Trophoblast cell (in vitro differentiated cells and primary cell): Measurements from ENCODE around the gene FN1.

ENCODE experiments used
- DNase-seq, 2 donors: peaks; one replicate each; pipeline ENCODE4 v3.0.0-alpha.2; 2016
- H2AFZ ChIP-seq: 2 replicates; pipeline ENCODE4 v1.6.1; 2013; ENCODE audit warnings: low read length, moderate library complexity, mild to moderate bottlenecking; ENCODE audit not compliant: insufficient read depth, poor library complexity
- H2AK5ac ChIP-seq: 2 replicates; pipeline ENCODE4 v1.6.1; 2013; ENCODE audit warnings: mild to moderate bottlenecking, low read length
- H2BK120ac ChIP-seq: 2 replicates; pipeline ENCODE4 v1.6.1; 2013; ENCODE audit warnings: low read length, mild to moderate bottlenecking, moderate library complexity; ENCODE audit not compliant: insufficient read depth, poor library complexity
- H2BK12ac ChIP-seq: 2 replicates; pipeline ENCODE4 v1.6.1; 2013; ENCODE audit warnings: mild to moderate bottlenecking, low read length, moderate library complexity
- H2BK5ac ChIP-seq: 2 replicates; pipeline ENCODE4 v1.6.1; 2013; ENCODE audit warnings: low read length, low read depth, moderate library complexity, mild to moderate bottlenecking; ENCODE audit not compliant: poor library complexity
- H3K14ac ChIP-seq: 2 replicates; pipeline ENCODE4 v1.6.1; 2013; ENCODE audit warnings: mild to moderate bottlenecking, low read length
- H3K18ac ChIP-seq: 2 replicates; pipeline ENCODE4 v1.6.1; 2013; ENCODE audit warnings: mild to moderate bottlenecking, low read length
- H3K23ac ChIP-seq: 2 replicates; pipeline ENCODE4 v1.6.1; 2013; ENCODE audit warnings: low read length
- H3K27ac ChIP-seq: 2 replicates; pipeline ENCODE4 v1.5.1; 2013; ENCODE audit warnings: low read depth, mild to moderate bottlenecking, inconsistent platforms, low read length, moderate library complexity
- H3K27me3 ChIP-seq: 2 replicates; pipeline ENCODE4 v1.6.1; 2013; ENCODE audit warnings: inconsistent platforms, mild to moderate bottlenecking, low read length, moderate library complexity; ENCODE audit not compliant: insufficient read depth
- H3K36me3 ChIP-seq, 2 experiments: 1 replicate in 1 of 2; 2 replicates in 1 of 2; pipeline ENCODE4 v1.6.1; 2013; ENCODE audit warnings: low read length in 2 of 2, mild to moderate bottlenecking in 2 of 2, moderate library complexity in 1 of 2; ENCODE audit not compliant: insufficient read depth in 2 of 2, control insufficient read depth in 1 of 2
- H3K4ac ChIP-seq: 2 replicates; pipeline ENCODE4 v1.6.1; 2013; ENCODE audit warnings: low read depth, mild to moderate bottlenecking, low read length, moderate library complexity
- H3K4me1 ChIP-seq, 2 experiments: 1 replicate in 1 of 2; 2 replicates in 1 of 2; pipeline ENCODE4 v1.6.1; 2013; ENCODE audit warnings: low read length in 2 of 2, mild to moderate bottlenecking in 2 of 2, moderate library complexity in 1 of 2; ENCODE audit not compliant: insufficient read depth in 2 of 2, control insufficient read depth in 1 of 2
- H3K4me2 ChIP-seq: 2 replicates; pipeline ENCODE4 v1.6.1; 2013; ENCODE audit warnings: inconsistent platforms, mild to moderate bottlenecking, low read length, moderate library complexity
- H3K4me3 ChIP-seq: 2 replicates; pipeline ENCODE4 v1.5.1; 2013; ENCODE audit warnings: mild to moderate bottlenecking, low read depth, low read length, inconsistent platforms
- H3K79me1 ChIP-seq: one replicate; pipeline ENCODE4 v1.6.1; 2013; ENCODE audit warnings: low read length
- H3K79me2 ChIP-seq: 2 replicates; pipeline ENCODE4 v1.6.1; 2013; ENCODE audit warnings: low read length, mild to moderate bottlenecking; ENCODE audit not compliant: control insufficient read depth, insufficient read depth, poor library complexity
- H3K9ac ChIP-seq: 2 replicates; pipeline ENCODE4 v1.6.1; 2013; ENCODE audit warnings: mild to moderate bottlenecking, low read length
- H3K9me3 ChIP-seq: 2 replicates; pipeline ENCODE4 v1.6.1; 2013; ENCODE audit warnings: low read depth, mild to moderate bottlenecking, control low read depth, inconsistent platforms, low read length; ENCODE audit not compliant: insufficient read depth
- H4K12ac ChIP-seq: 2 replicates; pipeline ENCODE4 v1.6.1; 2013; ENCODE audit warnings: low read depth, mild to moderate bottlenecking, low read length, moderate library complexity
- H4K8ac ChIP-seq: 2 replicates; pipeline ENCODE4 v1.6.1; 2013; ENCODE audit warnings: low read depth, mild to moderate bottlenecking, low read length, moderate library complexity
- H4K91ac ChIP-seq: one replicate; pipeline ENCODE4 v1.6.1; 2013; ENCODE audit warnings: low read depth, mild to moderate bottlenecking, low read length, moderate library complexity
- WGBS: extraction: QIAGEN DNeasy Blood & Tissue Kit; methylation state at CpG from one replicate; pipeline ENCODE4 v1.1.7; 2013; ENCODE audit warnings: missing lambda C conversion rate; ENCODE audit not compliant: insufficient read length, insufficient coverage; ENCODE audit errors: extremely low coverage; 5-methylcytosine and 5-hydroxymethylcytosine counted together

The FN1 gene

DNA sequence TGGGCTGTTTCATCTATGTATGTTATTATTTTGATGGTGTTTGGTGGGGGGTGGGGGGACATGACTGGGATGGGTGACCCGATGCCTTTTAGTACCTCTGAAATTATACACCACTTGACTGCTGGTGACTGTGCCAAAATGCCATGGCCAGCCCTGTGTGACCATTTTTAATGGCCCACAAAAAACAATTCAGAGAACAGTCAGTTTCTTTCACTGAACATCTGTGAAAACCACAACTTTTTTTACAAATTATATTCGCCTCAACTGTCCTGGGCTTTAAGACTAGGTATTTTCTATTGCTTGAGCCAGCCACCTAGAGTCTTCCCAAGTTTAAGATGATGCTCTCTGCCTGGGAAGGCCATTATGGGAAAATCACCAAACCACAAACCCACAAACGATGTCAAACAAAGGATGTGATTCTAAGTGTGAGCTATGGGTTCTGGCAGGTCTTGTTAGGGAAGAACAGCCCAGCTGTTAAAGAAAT, 33.9 kb downstream of the FN1 start:
- Histone ChIP-seq H3K79me1 (no peaks in the 10 kb centered on the region), H3K4me1 (no peaks in the 10 kb centered on the region)

GRCh38 chr2:215399067-215399716, 36.7 kb downstream of the FN1 start:
- no peaks in the 10 kb centered on the region for H3K4me1 ChIP-seq
- no CpG with 5 or more reads among the region's 3 CpGs for WGBS
- no peak for DNase-seq

More for the DNA sequence above, 33.9 kb downstream of the FN1 start:
- H3K9me3 ChIP-seq: no peaks in the 10 kb centered on the region
- no peak overlapping the region for H3K14ac ChIP-seq
- no peak overlapping the region for H2AK5ac ChIP-seq
- H3K79me2 ChIP-seq: no peaks in the 10 kb centered on the region
- no peaks in the 10 kb centered on the region for H3K27me3 ChIP-seq
- no peak overlapping the region for H2BK12ac ChIP-seq
- H3K4ac ChIP-seq: no peak overlapping the region
- H3K23ac ChIP-seq: no peak overlapping the region
- no peak for DNase-seq
- no peak overlapping the region for H4K8ac ChIP-seq
- H2BK5ac ChIP-seq: no peak overlapping the region
- no peak overlapping the region for H3K4me2 ChIP-seq
- H3K9ac ChIP-seq: no peak overlapping the region
- WGBS: no CpG with 5 or more reads among the region's 3 CpGs
- H3K4me3 ChIP-seq: no peak overlapping the region
- no peak overlapping the region for H4K12ac ChIP-seq
- no peak overlapping the region for H3K18ac ChIP-seq
- H2BK120ac ChIP-seq: no peak overlapping the region
- no peak overlapping the region for H4K91ac ChIP-seq
- no peak overlapping the region for H3K27ac ChIP-seq
- no peak overlapping the region for H2AFZ ChIP-seq
- H3K36me3 ChIP-seq: peaks cover 28 to 52% of the 10 kb centered on the region in 2 experiments

DNA sequence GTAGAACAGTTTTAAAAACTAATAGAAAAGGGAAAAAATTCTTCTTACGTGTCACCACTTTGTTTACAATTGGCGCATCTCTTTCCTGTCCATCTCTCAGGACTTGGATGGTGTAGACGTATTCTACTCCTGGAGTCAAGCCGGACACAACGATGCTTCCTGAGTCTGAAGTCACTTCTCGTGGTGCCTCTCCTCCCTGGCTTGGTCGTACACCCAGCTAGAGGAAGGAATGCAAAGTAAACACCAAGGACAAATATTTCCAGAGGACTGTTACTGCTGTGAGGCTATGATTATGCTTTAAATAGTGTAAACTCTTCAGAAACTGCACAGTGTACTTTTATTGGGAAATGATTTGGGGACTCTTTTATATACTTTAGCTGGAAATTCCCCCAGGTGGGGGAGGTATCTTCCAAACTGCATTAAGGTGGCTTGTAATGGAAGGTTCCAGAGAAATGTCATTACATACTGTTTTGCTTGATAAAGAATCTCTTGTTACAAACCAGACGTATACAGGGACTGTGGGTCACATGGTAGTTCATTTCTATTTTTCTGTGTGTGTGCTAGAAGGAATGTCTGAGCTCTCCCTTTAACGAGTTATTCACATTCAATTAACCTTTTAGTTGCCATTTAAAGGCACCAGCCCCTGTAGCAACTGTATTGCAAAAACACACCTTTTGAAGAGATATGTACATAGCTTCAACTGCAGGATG, 38.1 kb downstream of the FN1 start:
- Histone ChIP-seq H3K18ac (no peak overlapping the region), H4K8ac (no peak overlapping the region), H2BK120ac (no peak overlapping the region), H3K9me3 (no peaks in the 10 kb centered on the region), H3K4me2 (no peak overlapping the region), H3K27ac (no peak overlapping the region), H3K36me3 (peaks cover 30 to 57% of the 10 kb centered on the region in 2 experiments), H2BK12ac (no peak overlapping the region), H3K27me3 (no peaks in the 10 kb centered on the region), H4K12ac (no peak overlapping the region), H2AFZ (no peak overlapping the region), H2AK5ac (no peak overlapping the region), H3K14ac (no peak overlapping the region), H4K91ac (no peak overlapping the region), H3K9ac (no peak overlapping the region), H3K79me1 (no peaks in the 10 kb centered on the region), H2BK5ac (no peak overlapping the region), H3K4me3 (no peak overlapping the region), H3K4me1 (no peaks in the 10 kb centered on the region), H3K23ac (no peak overlapping the region), H3K4ac (no peak overlapping the region), H3K79me2 (no peaks in the 10 kb centered on the region)
- WGBS: no CpG with 5 or more reads among the region's 9 CpGs
- peak in 1 of 2 donors; percentile 59 for DNase-seq

More at GRCh38 chr2:215399067-215399716, 36.7 kb downstream of the FN1 start:
- Histone ChIP-seq H4K12ac (no peak overlapping the region), H4K8ac (no peak overlapping the region), H3K14ac (no peak overlapping the region), H3K27me3 (no peaks in the 10 kb centered on the region), H3K79me1 (no peaks in the 10 kb centered on the region), H2BK120ac (no peak overlapping the region), H3K79me2 (no peaks in the 10 kb centered on the region), H3K9ac (no peak overlapping the region), H2AK5ac (no peak overlapping the region), H3K4me3 (no peak overlapping the region), H3K9me3 (no peaks in the 10 kb centered on the region), H2AFZ (no peak overlapping the region), H2BK12ac (no peak overlapping the region), H3K27ac (no peak overlapping the region), H3K23ac (no peak overlapping the region), H3K4me2 (no peak overlapping the region), H3K18ac (no peak overlapping the region), H4K91ac (no peak overlapping the region), H2BK5ac (no peak overlapping the region), H3K4ac (no peak overlapping the region), H3K36me3 (peaks cover 26 to 52% of the 10 kb centered on the region in 2 experiments)

DNA sequence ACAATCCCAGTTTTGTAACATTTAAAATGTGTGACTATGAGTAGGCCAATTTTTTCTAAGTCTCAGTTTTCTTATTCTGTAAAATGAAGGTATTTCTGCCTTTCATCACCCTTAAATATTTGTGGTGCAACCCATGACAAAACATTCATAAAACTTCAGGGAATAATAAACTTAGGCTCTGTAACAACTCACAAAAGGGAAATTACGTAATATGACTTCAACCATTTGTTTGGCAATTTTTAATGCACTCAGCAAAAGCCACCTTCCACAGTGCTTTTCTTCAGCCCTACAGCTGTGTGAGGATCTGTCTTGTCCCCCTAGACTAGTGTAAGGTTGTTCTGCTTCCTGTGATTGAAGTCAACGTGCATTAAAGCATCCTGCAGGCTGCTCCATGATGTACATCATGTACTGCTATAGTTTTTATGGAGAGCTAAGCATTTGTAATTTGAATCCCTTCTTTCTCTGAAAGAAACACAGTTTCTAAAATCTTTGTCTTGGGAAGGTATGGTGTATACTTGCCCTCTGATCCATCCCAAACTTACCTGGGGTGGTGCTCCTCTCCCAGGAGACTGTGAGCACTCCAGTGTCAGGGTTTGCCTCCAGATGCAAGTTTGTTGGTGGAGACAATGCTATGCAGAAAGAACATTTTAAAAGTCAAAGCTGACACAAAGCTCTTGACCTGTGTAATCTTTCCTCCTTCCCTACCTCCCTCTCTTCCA, 39.1 kb downstream of the FN1 start:
- no CpG with 5 or more reads among the region's 2 CpGs for WGBS
- Histone ChIP-seq H3K23ac (no peak overlapping the region), H3K4me1 (no peaks in the 10 kb centered on the region), H3K9me3 (no peaks in the 10 kb centered on the region), H3K79me2 (no peaks in the 10 kb centered on the region), H4K12ac (no peak overlapping the region), H3K79me1 (no peaks in the 10 kb centered on the region), H4K8ac (no peak overlapping the region), H3K27ac (no peak overlapping the region), H2BK5ac (no peak overlapping the region), H2BK12ac (no peak overlapping the region), H3K18ac (no peak overlapping the region), H3K4me2 (no peak overlapping the region), H2AK5ac (no peak overlapping the region), H3K36me3 (peaks cover 30 to 60% of the 10 kb centered on the region in 2 experiments), H3K4ac (no peak overlapping the region), H2AFZ (no peak overlapping the region), H2BK120ac (no peak overlapping the region), H3K27me3 (no peaks in the 10 kb centered on the region), H4K91ac (no peak overlapping the region), H3K14ac (no peak overlapping the region), H3K9ac (no peak overlapping the region), H3K4me3 (no peak overlapping the region)
- DNase-seq: peak in 1 of 2 donors; percentile 59
